ENCODE results near the gene AKR1D1. TPM values are rescaled to one million over a fixed set of nuclear protein-coding genes. Genes with fewer than 3 reads are reported as not detected.
"Not testable (repeated sequence)": the region's sequence is repeated elsewhere in the genome, so short reads cannot be mapped to it uniquely, and the experiment has no call there.

AKR1D1 gene
- total RNA-seq, 1 donor from 2014 or later, result 3.4 TPM

GRCh38 chr7:138091032-138091431 lies 14.8 kb downstream of the AKR1D1 start:
- no peak for TF ChIP-seq CTCF (IDR thresholded peaks at IDR 0.05; ENCODE audit: unreplicated experiment)
- H3K27ac Mint-ChIP-seq, result no peak overlapping the region
- no peak for DNase-seq (ENCODE audit: low spot score, unreplicated experiment)
- H3K36me3 Mint-ChIP-seq (ENCODE audit: insufficient read depth), result no peaks in the 10 kb centered on the region
- H3K27me3 Mint-ChIP-seq, result no peaks in the 10 kb centered on the region
- H3K4me3 Mint-ChIP-seq (ENCODE audit: low read depth), result no peak overlapping the region
- no peaks in the 10 kb centered on the region for H3K9me3 Mint-ChIP-seq (ENCODE audit: low read depth)
- peaks cover 8% of the 10 kb centered on the region for H3K4me1 Mint-ChIP-seq (ENCODE audit: low read depth)

- H3K4me1 Mint-ChIP-seq (ENCODE audit: low read depth); H3K9me3 Mint-ChIP-seq (ENCODE audit: low read depth); H3K36me3 Mint-ChIP-seq (ENCODE audit: insufficient read depth); H3K27me3 Mint-ChIP-seq; H3K27ac Mint-ChIP-seq; DNase-seq (ENCODE audit: low spot score, unreplicated experiment); H3K4me3 Mint-ChIP-seq (ENCODE audit: low read depth): not testable (repeated sequence)
Measured at GRCh38 chr7:138091840-138092239, 15.6 kb downstream of the AKR1D1 start.

- TF ChIP-seq CTCF (IDR thresholded peaks at IDR 0.05; ENCODE audit: unreplicated experiment), result no peak
- H3K9me3 Mint-ChIP-seq (ENCODE audit: low read depth), result peaks cover 9% of the 10 kb centered on the region
- H3K4me3 Mint-ChIP-seq (ENCODE audit: low read depth), result no peak overlapping the region
- H3K36me3 Mint-ChIP-seq (ENCODE audit: insufficient read depth), result peaks cover 3% of the 10 kb centered on the region
- H3K27ac Mint-ChIP-seq, result no peak overlapping the region
- H3K4me1 Mint-ChIP-seq (ENCODE audit: low read depth), result peaks cover 3% of the 10 kb centered on the region
- H3K27me3 Mint-ChIP-seq, result no peaks in the 10 kb centered on the region
- no peak for DNase-seq (ENCODE audit: low spot score, unreplicated experiment)
Measured at GRCh38 chr7:138092486-138093028, 16.3 kb downstream of the AKR1D1 start.

- no peak for TF ChIP-seq CTCF (IDR thresholded peaks at IDR 0.05; ENCODE audit: unreplicated experiment)
- no peak for DNase-seq (ENCODE audit: low spot score, unreplicated experiment)
- Mint-ChIP-seq H3K27ac (no peak overlapping the region), H3K4me1 (ENCODE audit: low read depth) (peaks cover 3% of the 10 kb centered on the region), H3K27me3 (no peaks in the 10 kb centered on the region), H3K36me3 (ENCODE audit: insufficient read depth) (peaks cover 3% of the 10 kb centered on the region), H3K4me3 (ENCODE audit: low read depth) (no peak overlapping the region), H3K9me3 (ENCODE audit: low read depth) (peaks cover 9% of the 10 kb centered on the region)
Measured at GRCh38 chr7:138095972-138096935, 20.0 kb downstream of the AKR1D1 start.

- no peaks in the 10 kb centered on the region for H3K27me3 Mint-ChIP-seq
- no peak overlapping the region for H3K4me3 Mint-ChIP-seq (ENCODE audit: low read depth)
- peak; percentile 48 for TF ChIP-seq CTCF (IDR thresholded peaks at IDR 0.05; ENCODE audit: unreplicated experiment)
- peaks cover 3% of the 10 kb centered on the region for H3K4me1 Mint-ChIP-seq (ENCODE audit: low read depth)
- DNase-seq (ENCODE audit: low spot score, unreplicated experiment), result no peak
- H3K27ac Mint-ChIP-seq, result no peak overlapping the region
- peaks cover 3% of the 10 kb centered on the region for H3K36me3 Mint-ChIP-seq (ENCODE audit: insufficient read depth)
- H3K9me3 Mint-ChIP-seq (ENCODE audit: low read depth), result peaks cover 9% of the 10 kb centered on the region
Measured at GRCh38 chr7:138097064-138097741, 20.9 kb downstream of the AKR1D1 start.
